Trophoblast cell (in vitro differentiated cells and primary cell): ENCODE data around the gene HS3ST4.
"Not testable (repeated sequence)": the region's sequence is repeated elsewhere in the genome, so short reads cannot be mapped to it uniquely, and the experiment has no call there.

ENCODE experiments used
- DNase-seq, 2 donors: peaks; one replicate each; pipeline ENCODE4 v3.0.0-alpha.2; 2016
- H2AFZ ChIP-seq: 2 replicates; pipeline ENCODE4 v1.6.1; 2013; ENCODE audit warnings: low read length, moderate library complexity, mild to moderate bottlenecking; ENCODE audit not compliant: insufficient read depth, poor library complexity
- H2AK5ac ChIP-seq: 2 replicates; pipeline ENCODE4 v1.6.1; 2013; ENCODE audit warnings: mild to moderate bottlenecking, low read length
- H2BK120ac ChIP-seq: 2 replicates; pipeline ENCODE4 v1.6.1; 2013; ENCODE audit warnings: low read length, mild to moderate bottlenecking, moderate library complexity; ENCODE audit not compliant: insufficient read depth, poor library complexity
- H2BK12ac ChIP-seq: 2 replicates; pipeline ENCODE4 v1.6.1; 2013; ENCODE audit warnings: mild to moderate bottlenecking, low read length, moderate library complexity
- H2BK5ac ChIP-seq: 2 replicates; pipeline ENCODE4 v1.6.1; 2013; ENCODE audit warnings: low read length, low read depth, moderate library complexity, mild to moderate bottlenecking; ENCODE audit not compliant: poor library complexity
- H3K14ac ChIP-seq: 2 replicates; pipeline ENCODE4 v1.6.1; 2013; ENCODE audit warnings: mild to moderate bottlenecking, low read length
- H3K18ac ChIP-seq: 2 replicates; pipeline ENCODE4 v1.6.1; 2013; ENCODE audit warnings: mild to moderate bottlenecking, low read length
- H3K23ac ChIP-seq: 2 replicates; pipeline ENCODE4 v1.6.1; 2013; ENCODE audit warnings: low read length
- H3K27ac ChIP-seq: 2 replicates; pipeline ENCODE4 v1.5.1; 2013; ENCODE audit warnings: low read depth, mild to moderate bottlenecking, inconsistent platforms, low read length, moderate library complexity
- H3K27me3 ChIP-seq: 2 replicates; pipeline ENCODE4 v1.6.1; 2013; ENCODE audit warnings: inconsistent platforms, mild to moderate bottlenecking, low read length, moderate library complexity; ENCODE audit not compliant: insufficient read depth
- H3K36me3 ChIP-seq, 2 experiments: 1 replicate in 1 of 2; 2 replicates in 1 of 2; pipeline ENCODE4 v1.6.1; 2013; ENCODE audit warnings: low read length in 2 of 2, mild to moderate bottlenecking in 2 of 2, moderate library complexity in 1 of 2; ENCODE audit not compliant: insufficient read depth in 2 of 2, control insufficient read depth in 1 of 2
- H3K4ac ChIP-seq: 2 replicates; pipeline ENCODE4 v1.6.1; 2013; ENCODE audit warnings: low read depth, mild to moderate bottlenecking, low read length, moderate library complexity
- H3K4me1 ChIP-seq, 2 experiments: 1 replicate in 1 of 2; 2 replicates in 1 of 2; pipeline ENCODE4 v1.6.1; 2013; ENCODE audit warnings: low read length in 2 of 2, mild to moderate bottlenecking in 2 of 2, moderate library complexity in 1 of 2; ENCODE audit not compliant: insufficient read depth in 2 of 2, control insufficient read depth in 1 of 2
- H3K4me2 ChIP-seq: 2 replicates; pipeline ENCODE4 v1.6.1; 2013; ENCODE audit warnings: inconsistent platforms, mild to moderate bottlenecking, low read length, moderate library complexity
- H3K4me3 ChIP-seq: 2 replicates; pipeline ENCODE4 v1.5.1; 2013; ENCODE audit warnings: mild to moderate bottlenecking, low read depth, low read length, inconsistent platforms
- H3K79me1 ChIP-seq: one replicate; pipeline ENCODE4 v1.6.1; 2013; ENCODE audit warnings: low read length
- H3K79me2 ChIP-seq: 2 replicates; pipeline ENCODE4 v1.6.1; 2013; ENCODE audit warnings: low read length, mild to moderate bottlenecking; ENCODE audit not compliant: control insufficient read depth, insufficient read depth, poor library complexity
- H3K9ac ChIP-seq: 2 replicates; pipeline ENCODE4 v1.6.1; 2013; ENCODE audit warnings: mild to moderate bottlenecking, low read length
- H3K9me3 ChIP-seq: 2 replicates; pipeline ENCODE4 v1.6.1; 2013; ENCODE audit warnings: low read depth, mild to moderate bottlenecking, control low read depth, inconsistent platforms, low read length; ENCODE audit not compliant: insufficient read depth
- H4K12ac ChIP-seq: 2 replicates; pipeline ENCODE4 v1.6.1; 2013; ENCODE audit warnings: low read depth, mild to moderate bottlenecking, low read length, moderate library complexity
- H4K8ac ChIP-seq: 2 replicates; pipeline ENCODE4 v1.6.1; 2013; ENCODE audit warnings: low read depth, mild to moderate bottlenecking, low read length, moderate library complexity
- H4K91ac ChIP-seq: one replicate; pipeline ENCODE4 v1.6.1; 2013; ENCODE audit warnings: low read depth, mild to moderate bottlenecking, low read length, moderate library complexity
- WGBS: extraction: QIAGEN DNeasy Blood & Tissue Kit; methylation state at CpG from one replicate; pipeline ENCODE4 v1.1.7; 2013; ENCODE audit warnings: missing lambda C conversion rate; ENCODE audit not compliant: insufficient read length, insufficient coverage; ENCODE audit errors: extremely low coverage; 5-methylcytosine and 5-hydroxymethylcytosine counted together

Gene HS3ST4

DNA sequence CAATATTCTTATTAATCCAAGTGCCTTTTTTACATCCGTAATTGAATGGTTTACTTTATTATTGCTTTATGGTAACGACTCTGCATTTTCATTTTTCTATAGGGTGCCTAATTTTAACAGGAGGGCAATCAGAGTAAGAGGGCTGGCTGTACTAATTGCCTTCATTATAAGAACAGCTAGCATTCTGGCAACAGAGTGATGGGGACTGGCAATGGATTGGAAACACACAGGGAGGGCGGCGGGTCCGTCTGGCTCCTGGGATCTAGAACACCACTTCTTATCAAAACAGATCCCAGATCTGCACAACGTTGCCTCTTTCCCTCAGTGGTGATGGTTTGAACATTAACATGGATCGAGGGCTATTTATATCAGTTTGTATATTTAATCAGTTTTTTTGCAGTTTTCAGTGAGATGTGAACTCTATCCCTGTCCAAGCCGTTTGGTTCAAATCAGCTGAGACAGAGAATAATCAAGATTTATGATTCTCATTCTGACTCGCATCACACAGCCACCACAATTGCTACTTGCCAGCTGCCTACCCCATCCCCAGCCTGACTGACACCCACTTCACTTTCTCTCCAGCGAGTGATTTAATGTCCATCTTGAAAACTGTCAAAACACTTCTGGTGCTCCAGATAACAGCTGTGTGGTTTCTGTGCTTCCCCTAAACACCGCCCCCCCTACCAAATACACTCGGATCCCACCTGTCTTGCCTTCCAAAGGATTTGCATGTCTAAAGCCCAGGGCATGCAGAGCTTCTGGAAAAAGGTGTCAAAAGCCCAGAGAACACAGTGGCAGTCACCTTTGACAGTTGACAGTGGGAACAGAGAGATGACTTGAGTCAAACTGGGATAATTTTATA lies 327.9 kb downstream of the HS3ST4 start:
- Histone ChIP-seq H2AK5ac (no peak overlapping the region), H3K23ac (no peak overlapping the region), H3K18ac (no peak overlapping the region), H3K36me3 (no peaks in the 10 kb centered on the region), H2AFZ (no peak overlapping the region), H3K27me3 (no peaks in the 10 kb centered on the region), H3K4me2 (no peak overlapping the region), H3K9ac (no peak overlapping the region), H3K79me2 (no peaks in the 10 kb centered on the region), H3K4ac (no peak overlapping the region), H3K4me3 (no peak overlapping the region), H2BK120ac (no peak overlapping the region), H3K79me1 (no peaks in the 10 kb centered on the region), H3K14ac (no peak overlapping the region), H3K9me3 (peaks cover 2% of the 10 kb centered on the region), H3K4me1 (no peaks in the 10 kb centered on the region), H4K91ac (no peak overlapping the region), H3K27ac (no peak overlapping the region), H4K12ac (no peak overlapping the region), H4K8ac (no peak overlapping the region), H2BK5ac (no peak overlapping the region), H2BK12ac (no peak overlapping the region)
- no peak for DNase-seq
- no CpG with 5 or more reads among the region's 12 CpGs for WGBS

DNA sequence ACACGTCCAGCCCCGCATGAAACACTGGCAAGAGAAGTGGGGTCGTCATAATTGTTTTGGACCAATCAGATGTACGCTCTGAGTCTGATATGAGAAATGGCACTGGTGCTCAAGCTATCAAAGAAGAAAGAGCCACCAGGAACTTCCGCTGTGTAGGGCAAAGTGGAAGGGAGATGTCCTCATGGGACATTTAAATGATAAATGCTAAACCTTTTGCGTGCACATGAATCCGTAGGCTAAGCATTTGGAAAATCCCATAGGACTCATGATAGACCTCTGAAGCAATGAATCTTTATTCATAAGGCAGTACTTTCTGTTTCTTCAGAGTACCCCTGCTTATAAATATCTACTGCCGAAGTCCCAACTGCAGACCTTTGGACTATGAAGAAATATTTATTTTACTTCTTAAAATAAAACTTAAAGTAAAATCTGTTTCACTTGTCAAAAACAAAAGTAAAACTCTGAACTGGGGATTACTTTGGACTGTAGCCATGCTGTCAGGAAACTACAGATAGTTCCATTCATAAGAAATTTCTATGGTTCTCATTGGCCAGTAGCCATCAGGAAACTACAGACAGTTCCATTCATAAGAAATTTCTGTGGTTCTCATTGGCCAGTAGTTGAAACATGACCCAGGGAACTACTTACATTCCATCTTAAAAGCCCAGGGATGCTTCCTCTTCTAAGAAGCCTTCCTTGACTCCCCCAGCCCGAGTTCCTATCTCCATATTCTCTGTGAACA lies 335.1 kb downstream of the HS3ST4 start:
- no peak overlapping the region for H4K8ac ChIP-seq
- no peaks in the 10 kb centered on the region for H3K9me3 ChIP-seq
- H3K14ac ChIP-seq = no peak overlapping the region
- no peaks in the 10 kb centered on the region for H3K79me2 ChIP-seq
- H3K27ac ChIP-seq = no peak overlapping the region
- H3K4me3 ChIP-seq = no peak overlapping the region
- no peak overlapping the region for H4K12ac ChIP-seq
- H3K4me2 ChIP-seq = no peak overlapping the region
- H3K79me1 ChIP-seq = no peaks in the 10 kb centered on the region
- H3K9ac ChIP-seq = no peak overlapping the region
- H3K4me1 ChIP-seq = no peaks in the 10 kb centered on the region
- no CpG with 5 or more reads among the region's 9 CpGs for WGBS
- no peak overlapping the region for H2BK5ac ChIP-seq
- no peak overlapping the region for H2BK12ac ChIP-seq
- H2AK5ac ChIP-seq = no peak overlapping the region
- H4K91ac ChIP-seq = no peak overlapping the region
- H2BK120ac ChIP-seq = no peak overlapping the region
- H3K18ac ChIP-seq = no peak overlapping the region
- H3K27me3 ChIP-seq = no peaks in the 10 kb centered on the region
- no peak overlapping the region for H3K23ac ChIP-seq
- H3K4ac ChIP-seq = no peak overlapping the region
- DNase-seq = no peak
- H3K36me3 ChIP-seq = no peaks in the 10 kb centered on the region
- H2AFZ ChIP-seq = no peak overlapping the region

DNA sequence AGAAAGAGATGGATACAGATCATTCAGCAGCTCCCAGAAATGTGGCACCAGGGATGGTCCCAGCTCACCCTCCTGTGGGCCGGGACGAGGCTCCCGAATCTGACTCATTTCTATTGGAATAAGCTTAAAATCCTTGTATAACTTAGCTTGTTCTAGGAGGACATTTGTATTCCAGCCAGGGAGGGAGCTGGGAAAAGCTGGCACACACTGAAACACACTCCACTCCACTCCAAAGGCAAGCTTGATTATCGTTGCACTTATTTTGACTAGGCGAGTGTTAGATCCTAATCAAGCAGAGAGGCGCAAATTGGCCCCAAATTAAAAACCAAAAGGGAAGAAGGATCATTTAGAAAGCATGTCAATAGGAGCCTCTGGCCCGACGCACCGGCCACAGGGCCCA lies 339.5 kb downstream of the HS3ST4 start:
- no peak overlapping the region for H3K14ac ChIP-seq
- no peak overlapping the region for H3K4me3 ChIP-seq
- H3K23ac ChIP-seq = no peak overlapping the region
- H3K4me1 ChIP-seq = no peaks in the 10 kb centered on the region
- H4K91ac ChIP-seq = no peak overlapping the region
- H2BK5ac ChIP-seq = no peak overlapping the region
- DNase-seq = no peak
- no peaks in the 10 kb centered on the region for H3K79me1 ChIP-seq
- H2BK12ac ChIP-seq = no peak overlapping the region
- no peaks in the 10 kb centered on the region for H3K36me3 ChIP-seq
- H3K18ac ChIP-seq = no peak overlapping the region
- no CpG with 5 or more reads among the region's 9 CpGs for WGBS
- no peak overlapping the region for H2AFZ ChIP-seq
- H2AK5ac ChIP-seq = no peak overlapping the region
- no peak overlapping the region for H3K9ac ChIP-seq
- H3K27me3 ChIP-seq = no peaks in the 10 kb centered on the region
- no peaks in the 10 kb centered on the region for H3K79me2 ChIP-seq
- no peak overlapping the region for H3K4ac ChIP-seq
- no peak overlapping the region for H3K27ac ChIP-seq
- no peak overlapping the region for H4K12ac ChIP-seq
- H3K4me2 ChIP-seq = no peak overlapping the region
- H3K9me3 ChIP-seq = no peaks in the 10 kb centered on the region
- H4K8ac ChIP-seq = no peak overlapping the region
- no peak overlapping the region for H2BK120ac ChIP-seq

DNA sequence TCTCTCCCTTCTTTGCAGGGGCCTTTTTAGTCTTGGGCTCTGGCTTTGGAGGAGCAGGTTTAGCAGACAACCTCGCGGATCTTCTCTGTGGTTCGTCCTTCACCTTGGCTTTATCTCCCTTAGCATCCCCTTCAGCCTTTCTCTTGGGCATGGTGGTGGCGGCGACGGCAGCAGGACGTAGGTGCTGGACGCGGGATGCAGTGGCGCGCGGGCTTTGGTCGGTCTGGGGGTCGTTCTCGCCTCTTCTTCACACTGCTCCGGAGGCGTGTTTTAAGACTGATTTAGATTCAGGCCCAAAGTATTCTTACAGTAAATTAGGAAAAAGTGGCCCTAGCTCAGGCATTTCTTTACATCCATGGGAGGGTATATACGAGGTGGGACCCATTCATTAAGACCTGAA lies 340.9 kb downstream of the HS3ST4 start:
- H3K18ac ChIP-seq, H4K12ac ChIP-seq, H3K79me1 ChIP-seq, H4K8ac ChIP-seq, H3K4me2 ChIP-seq, H3K27me3 ChIP-seq, H3K79me2 ChIP-seq, H3K4me3 ChIP-seq, DNase-seq, H2BK120ac ChIP-seq, H3K4ac ChIP-seq, H4K91ac ChIP-seq, H3K9me3 ChIP-seq, H3K36me3 ChIP-seq, H2AFZ ChIP-seq, H3K23ac ChIP-seq, H2BK5ac ChIP-seq, H3K14ac ChIP-seq, H3K4me1 ChIP-seq, H3K9ac ChIP-seq, H2AK5ac ChIP-seq, H3K27ac ChIP-seq, H2BK12ac ChIP-seq: not testable (repeated sequence)
- no CpG with 5 or more reads among the region's 18 CpGs for WGBS
